HCT116 (cell line): ENCODE data around the gene RIMS4.

Experiments used
- EZH2 ChIP-seq: fragments of 200-600 bp; sonication (generic); IDR thresholded peaks from 2 replicates; pipeline ENCODE4 v1.6.1; 2017; ENCODE audit warnings: antibody characterized with exemption, mixed run types
- EZH2phosphoT487 ChIP-seq: fragments of 200-600 bp; IDR thresholded peaks from 2 replicates; pipeline ENCODE4 v1.6.1; 2018; ENCODE audit warnings: antibody characterized with exemption, borderline replicate concordance
- MAX ChIP-seq: IDR thresholded peaks from 2 replicates; pipeline ENCODE4 v1.6.1; 2012
- POLR2A ChIP-seq: IDR thresholded peaks from 2 replicates; pipeline ENCODE4 v1.7.0; 2011; ENCODE audit warnings: borderline replicate concordance; ENCODE audit not compliant: insufficient read depth, insufficient read length; ENCODE audit errors: extremely low read depth
- POLR2AphosphoS5 ChIP-seq: IDR thresholded peaks from 2 replicates; pipeline ENCODE4 v1.6.1; 2011; ENCODE audit warnings: mild to moderate bottlenecking, low read depth, low read length, moderate library complexity
- SP1 ChIP-seq: IDR thresholded peaks from 2 replicates; pipeline ENCODE4 v1.6.1; 2012; ENCODE audit warnings: low read depth
- TCF7L2 ChIP-seq: IDR thresholded peaks from 2 replicates; pipeline ENCODE4 v1.7.0; 2011; ENCODE audit warnings: borderline replicate concordance, inconsistent platforms; ENCODE audit not compliant: insufficient read depth, insufficient read length; ENCODE audit errors: extremely low read depth
- ZNF274 ChIP-seq: fragments of 200-500 bp; sonication (Bioruptor generic); IDR thresholded peaks from 2 replicates; pipeline ENCODE4 v1.6.1; 2014; ENCODE audit warnings: mild to moderate bottlenecking, low read depth, low read length, inconsistent platforms
- TF ChIP-seq, protein P1 (sequence below), 3 experiments: fragments of 200-600 bp in 1 of 3; sonication (generic) in 1 of 3; IDR thresholded peaks in 2 of 3; conservative IDR thresholded peaks in 1 of 3; 2 replicates each; pipeline ENCODE4 v1.5.1; 2012 to 2017; ENCODE audit warnings: low read depth in 2 of 3, low read length in 2 of 3, antibody characterized with exemption in 1 of 3, borderline replicate concordance in 1 of 3, control low read depth in 1 of 3, mild to moderate bottlenecking in 1 of 3, mixed read lengths in 1 of 3, mixed run types in 1 of 3, moderate library complexity in 1 of 3; ENCODE audit not compliant: insufficient read depth in 1 of 3
- TF ChIP-seq, protein P2 (sequence below): IDR thresholded peaks from 2 replicates; pipeline ENCODE4 v1.6.1; 2012; ENCODE audit warnings: low read depth
- TF ChIP-seq, protein P3 (sequence below): IDR thresholded peaks from 2 replicates; pipeline ENCODE4 v1.6.1; 2012

DNA sequence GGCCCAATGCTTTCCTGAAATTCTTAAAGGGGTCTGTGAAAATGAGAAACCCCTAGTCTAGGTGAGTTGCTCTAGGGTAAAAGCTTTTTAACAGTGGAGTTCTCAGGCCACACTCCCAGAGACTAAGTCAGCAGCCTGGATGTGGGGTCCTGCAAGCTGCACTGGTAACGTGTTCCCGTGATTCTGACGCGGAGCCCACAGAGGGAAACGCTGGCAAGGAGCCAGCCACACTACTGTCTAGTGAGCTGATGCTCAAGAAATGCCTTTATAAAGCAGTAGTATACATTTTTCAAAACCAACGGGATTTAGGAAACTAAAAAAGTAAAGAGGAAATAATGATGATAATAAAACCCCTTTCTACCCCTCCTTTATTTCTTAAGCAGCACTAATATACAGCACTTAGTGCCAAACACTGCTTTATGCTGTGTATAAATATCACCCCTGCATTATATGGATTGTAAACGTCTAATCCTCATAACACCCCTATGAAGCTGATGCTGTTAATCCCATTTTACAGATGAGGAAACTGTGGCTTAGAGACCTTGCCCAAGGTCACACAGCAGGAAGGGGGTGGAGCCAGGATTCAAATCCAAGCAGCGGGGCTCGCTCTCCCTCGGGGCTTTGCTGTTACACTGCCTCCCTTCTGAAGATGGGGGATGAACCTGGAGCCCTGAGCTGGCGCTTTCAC, 39.7 kb downstream of the RIMS4 start:
- TF ChIP-seq, protein P1, sequence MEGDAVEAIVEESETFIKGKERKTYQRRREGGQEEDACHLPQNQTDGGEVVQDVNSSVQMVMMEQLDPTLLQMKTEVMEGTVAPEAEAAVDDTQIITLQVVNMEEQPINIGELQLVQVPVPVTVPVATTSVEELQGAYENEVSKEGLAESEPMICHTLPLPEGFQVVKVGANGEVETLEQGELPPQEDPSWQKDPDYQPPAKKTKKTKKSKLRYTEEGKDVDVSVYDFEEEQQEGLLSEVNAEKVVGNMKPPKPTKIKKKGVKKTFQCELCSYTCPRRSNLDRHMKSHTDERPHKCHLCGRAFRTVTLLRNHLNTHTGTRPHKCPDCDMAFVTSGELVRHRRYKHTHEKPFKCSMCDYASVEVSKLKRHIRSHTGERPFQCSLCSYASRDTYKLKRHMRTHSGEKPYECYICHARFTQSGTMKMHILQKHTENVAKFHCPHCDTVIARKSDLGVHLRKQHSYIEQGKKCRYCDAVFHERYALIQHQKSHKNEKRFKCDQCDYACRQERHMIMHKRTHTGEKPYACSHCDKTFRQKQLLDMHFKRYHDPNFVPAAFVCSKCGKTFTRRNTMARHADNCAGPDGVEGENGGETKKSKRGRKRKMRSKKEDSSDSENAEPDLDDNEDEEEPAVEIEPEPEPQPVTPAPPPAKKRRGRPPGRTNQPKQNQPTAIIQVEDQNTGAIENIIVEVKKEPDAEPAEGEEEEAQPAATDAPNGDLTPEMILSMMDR (IDR thresholded peaks at IDR 0.05 in 2 of 3, conservative IDR thresholded peaks at IDR 0.05 in 1 of 3; ENCODE audit: borderline replicate concordance in 1 of 3, insufficient read depth in 1 of 3, low read depth in 2 of 3, low read length in 2 of 3), result no peak
- TF ChIP-seq MAX (no peak), SP1 (no peak), EZH2 (no peak), POLR2A (no peak), POLR2AphosphoS5 (no peak), ZNF274 (no peak), TCF7L2 (no peak), EZH2phosphoT487 (no peak)
- TF ChIP-seq, protein P2, sequence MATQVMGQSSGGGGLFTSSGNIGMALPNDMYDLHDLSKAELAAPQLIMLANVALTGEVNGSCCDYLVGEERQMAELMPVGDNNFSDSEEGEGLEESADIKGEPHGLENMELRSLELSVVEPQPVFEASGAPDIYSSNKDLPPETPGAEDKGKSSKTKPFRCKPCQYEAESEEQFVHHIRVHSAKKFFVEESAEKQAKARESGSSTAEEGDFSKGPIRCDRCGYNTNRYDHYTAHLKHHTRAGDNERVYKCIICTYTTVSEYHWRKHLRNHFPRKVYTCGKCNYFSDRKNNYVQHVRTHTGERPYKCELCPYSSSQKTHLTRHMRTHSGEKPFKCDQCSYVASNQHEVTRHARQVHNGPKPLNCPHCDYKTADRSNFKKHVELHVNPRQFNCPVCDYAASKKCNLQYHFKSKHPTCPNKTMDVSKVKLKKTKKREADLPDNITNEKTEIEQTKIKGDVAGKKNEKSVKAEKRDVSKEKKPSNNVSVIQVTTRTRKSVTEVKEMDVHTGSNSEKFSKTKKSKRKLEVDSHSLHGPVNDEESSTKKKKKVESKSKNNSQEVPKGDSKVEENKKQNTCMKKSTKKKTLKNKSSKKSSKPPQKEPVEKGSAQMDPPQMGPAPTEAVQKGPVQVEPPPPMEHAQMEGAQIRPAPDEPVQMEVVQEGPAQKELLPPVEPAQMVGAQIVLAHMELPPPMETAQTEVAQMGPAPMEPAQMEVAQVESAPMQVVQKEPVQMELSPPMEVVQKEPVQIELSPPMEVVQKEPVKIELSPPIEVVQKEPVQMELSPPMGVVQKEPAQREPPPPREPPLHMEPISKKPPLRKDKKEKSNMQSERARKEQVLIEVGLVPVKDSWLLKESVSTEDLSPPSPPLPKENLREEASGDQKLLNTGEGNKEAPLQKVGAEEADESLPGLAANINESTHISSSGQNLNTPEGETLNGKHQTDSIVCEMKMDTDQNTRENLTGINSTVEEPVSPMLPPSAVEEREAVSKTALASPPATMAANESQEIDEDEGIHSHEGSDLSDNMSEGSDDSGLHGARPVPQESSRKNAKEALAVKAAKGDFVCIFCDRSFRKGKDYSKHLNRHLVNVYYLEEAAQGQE, result no peak
- TF ChIP-seq, protein P3, sequence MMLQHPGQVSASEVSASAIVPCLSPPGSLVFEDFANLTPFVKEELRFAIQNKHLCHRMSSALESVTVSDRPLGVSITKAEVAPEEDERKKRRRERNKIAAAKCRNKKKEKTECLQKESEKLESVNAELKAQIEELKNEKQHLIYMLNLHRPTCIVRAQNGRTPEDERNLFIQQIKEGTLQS, result no peak
